ENCODE results near the gene PDE8A. TPM values are rescaled to one million over a fixed set of nuclear protein-coding genes. Genes with fewer than 3 reads are reported as not detected.

PDE8A gene
- total RNA-seq, 1 experiment from 2014 or later: 32.0 TPM

DNA sequence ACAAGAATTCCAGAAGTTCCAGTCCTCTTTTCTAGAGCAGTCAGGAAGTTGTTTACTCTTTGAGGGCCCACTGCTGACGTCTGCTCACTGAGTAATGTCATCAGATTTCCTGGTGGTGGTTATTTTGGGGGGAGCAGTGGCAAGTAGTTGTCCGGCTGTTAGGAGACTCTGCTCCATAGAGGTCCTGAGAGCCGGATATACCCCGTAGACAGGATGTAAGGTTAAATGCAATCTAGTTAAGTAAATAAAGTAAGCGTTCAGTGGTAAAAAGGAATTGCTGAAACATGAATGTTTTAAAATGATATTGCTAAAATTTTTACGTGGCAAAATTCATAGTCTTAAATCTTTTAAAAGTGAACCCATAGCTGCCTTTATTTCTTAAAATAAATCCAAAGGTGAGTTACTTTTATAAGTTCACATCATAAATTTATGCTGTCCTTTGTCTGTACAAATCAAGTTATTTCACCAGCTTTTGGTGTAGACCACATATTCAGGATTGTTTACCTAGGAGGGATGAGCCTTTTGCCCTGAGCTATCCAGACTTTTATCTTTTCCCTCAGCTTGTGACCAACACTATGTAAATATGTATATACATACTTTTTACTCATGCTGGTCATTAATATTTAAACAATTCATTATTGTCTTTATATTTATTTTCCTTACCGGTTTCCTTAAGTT is 65.8 kb downstream of the PDE8A start:
- no peaks in the 10 kb centered on the region for H3K9me3 Mint-ChIP-seq (ENCODE audit: unreplicated experiment)
- no peaks in the 10 kb centered on the region for H3K36me3 Mint-ChIP-seq (ENCODE audit: insufficient read depth, unreplicated experiment)
- no peaks in the 10 kb centered on the region for H3K27me3 Mint-ChIP-seq (ENCODE audit: insufficient read depth, unreplicated experiment)
- no peak for TF ChIP-seq CTCF (IDR thresholded peaks at IDR 0.05; ENCODE audit: insufficient read depth in 1 of 2, low read depth in 1 of 2, low read length in 1 of 2, severe bottlenecking in 1 of 2, unreplicated experiment in 1 of 2)
- ChIA-PET POLR2A (no interaction called here), CTCF (no interaction called here)
- no peaks in the 10 kb centered on the region for H3K4me1 Mint-ChIP-seq (ENCODE audit: low read depth, unreplicated experiment)
- intact Hi-C loops (cut with micrococcal nuclease; ENCODE audit: unreplicated experiment): no loop called here
- Histone ChIP-seq H3K4me1 (peaks cover 16% of the 10 kb centered on the region), H3K36me3 (ENCODE audit: control insufficient read depth, insufficient read depth, low read length) (no peaks in the 10 kb centered on the region), H3K27me3 (replicated peaks; ENCODE audit: control insufficient read depth, insufficient read depth, low read length) (no peaks in the 10 kb centered on the region), H3K9me3 (no peaks in the 10 kb centered on the region), H3K4me3 (ENCODE audit: low read depth, low read length) (no peak overlapping the region)
- no peak overlapping the region for H3K27ac Mint-ChIP-seq (ENCODE audit: unreplicated experiment)
- H3K4me3 Mint-ChIP-seq (ENCODE audit: unreplicated experiment): no peak overlapping the region
- no TSS peak for BruUV-seq (replicated peaks)
- no peak for DNase-seq

DNA sequence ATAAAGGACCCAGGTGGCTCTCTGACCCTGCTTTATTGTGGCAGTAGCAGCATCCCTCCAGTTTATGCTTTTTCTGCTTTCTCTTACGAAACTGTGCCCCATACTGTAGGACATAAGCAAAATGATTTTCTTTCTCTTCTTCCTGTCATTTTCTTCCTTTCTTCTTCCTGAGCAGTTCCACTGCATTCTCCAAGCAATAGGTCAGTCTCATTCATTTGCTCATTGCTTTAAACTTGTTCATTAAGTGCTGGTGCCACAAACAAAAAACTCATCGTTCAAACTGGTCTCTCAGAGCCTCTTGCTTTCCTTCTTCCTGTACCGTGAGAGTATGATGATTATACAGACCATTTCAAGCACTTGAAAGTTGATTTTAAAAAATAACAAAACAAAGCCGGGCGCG is 66.8 kb downstream of the PDE8A start:
- no peak for TF ChIP-seq CTCF (IDR thresholded peaks at IDR 0.05; ENCODE audit: insufficient read depth in 1 of 2, low read depth in 1 of 2, low read length in 1 of 2, severe bottlenecking in 1 of 2, unreplicated experiment in 1 of 2)
- H3K4me3 ChIP-seq (ENCODE audit: low read depth, low read length): no peak overlapping the region
- intact Hi-C loops (cut with micrococcal nuclease; ENCODE audit: unreplicated experiment): no loop called here

GRCh38 chr15:85049805-85050204 is 68.1 kb downstream of the PDE8A start:
- H3K27me3 ChIP-seq (replicated peaks; ENCODE audit: control insufficient read depth, insufficient read depth, low read length): no peaks in the 10 kb centered on the region
- TF ChIP-seq CTCF (IDR thresholded peaks at IDR 0.05; ENCODE audit: insufficient read depth in 1 of 2, low read depth in 1 of 2, low read length in 1 of 2, severe bottlenecking in 1 of 2, unreplicated experiment in 1 of 2): no peak
- peaks cover 16% of the 10 kb centered on the region for H3K4me1 ChIP-seq
- intact Hi-C loops (cut with micrococcal nuclease; ENCODE audit: unreplicated experiment): loop anchor here (1.0 kb wide), 1 partner anchor 34 kb away; no protein-coding TSS in a partner anchor
- no peaks in the 10 kb centered on the region for H3K36me3 ChIP-seq (ENCODE audit: control insufficient read depth, insufficient read depth, low read length)
- Mint-ChIP-seq H3K36me3 (ENCODE audit: insufficient read depth, unreplicated experiment) (no peaks in the 10 kb centered on the region), H3K9me3 (ENCODE audit: unreplicated experiment) (no peaks in the 10 kb centered on the region), H3K27me3 (ENCODE audit: insufficient read depth, unreplicated experiment) (no peaks in the 10 kb centered on the region), H3K4me1 (ENCODE audit: low read depth, unreplicated experiment) (no peaks in the 10 kb centered on the region), H3K4me3 (ENCODE audit: unreplicated experiment) (no peak overlapping the region), H3K27ac (ENCODE audit: unreplicated experiment) (no peak overlapping the region)
- CTCF ChIA-PET: no interaction called here
- POLR2A ChIA-PET: no interaction called here
- no peak overlapping the region for H3K4me3 ChIP-seq (ENCODE audit: low read depth, low read length)
- no peak for DNase-seq
- H3K9me3 ChIP-seq: no peaks in the 10 kb centered on the region
- BruUV-seq (replicated peaks): no TSS peak

More for the DNA sequence above, 66.8 kb downstream of the PDE8A start:
- ChIA-PET CTCF (no interaction called here), POLR2A (no interaction called here)
- no TSS peak for BruUV-seq (replicated peaks)
- Mint-ChIP-seq H3K9me3 (ENCODE audit: unreplicated experiment) (no peaks in the 10 kb centered on the region), H3K36me3 (ENCODE audit: insufficient read depth, unreplicated experiment) (no peaks in the 10 kb centered on the region), H3K27ac (ENCODE audit: unreplicated experiment) (no peak overlapping the region), H3K4me3 (ENCODE audit: unreplicated experiment) (no peak overlapping the region), H3K4me1 (ENCODE audit: low read depth, unreplicated experiment) (no peaks in the 10 kb centered on the region), H3K27me3 (ENCODE audit: insufficient read depth, unreplicated experiment) (no peaks in the 10 kb centered on the region)
- Histone ChIP-seq H3K4me1 (peaks cover 16% of the 10 kb centered on the region), H3K36me3 (ENCODE audit: control insufficient read depth, insufficient read depth, low read length) (no peaks in the 10 kb centered on the region), H3K27me3 (replicated peaks; ENCODE audit: control insufficient read depth, insufficient read depth, low read length) (no peaks in the 10 kb centered on the region), H3K9me3 (no peaks in the 10 kb centered on the region)
- DNase-seq: no peak
